ENCODE data around the gene NSMCE4A.

GRCh38 chr10:121952226-121952625 lies 22.8 kb downstream of the NSMCE4A start:
- TF ChIP-seq CTCF (IDR thresholded peaks at IDR 0.05 in 2 of 3, conservative IDR thresholded peaks at IDR 0.05 in 1 of 3; ENCODE audit: insufficient read depth in 2 of 3, low read depth in 1 of 3, low read length in 3 of 3): no peak
- TF ChIP-seq BHLHE40 (IDR thresholded peaks at IDR 0.05; ENCODE audit: low read length): no peak
- no peak for TF ChIP-seq ZNF263 (CRISPR knock-in tag; IDR thresholded peaks at IDR 0.05; ENCODE audit: borderline replicate concordance)
- TF ChIP-seq ZNF668 (CRISPR knock-in tag; IDR thresholded peaks at IDR 0.05): no peak
- no peak for TF ChIP-seq ZNF12 (CRISPR knock-in tag; IDR thresholded peaks at IDR 0.05)
- no peak for TF ChIP-seq EP300 (IDR thresholded peaks at IDR 0.05; ENCODE audit: low read length)
- TF ChIP-seq TCF3 (CRISPR knock-in tag; IDR thresholded peaks at IDR 0.05): no peak
- TF ChIP-seq ZNF766 (CRISPR knock-in tag; conservative IDR thresholded peaks at IDR 0.05): no peak
- no peak for TF ChIP-seq ZBTB1 (CRISPR knock-in tag; IDR thresholded peaks at IDR 0.05; ENCODE audit: borderline replicate concordance, low read depth)
- TF ChIP-seq ERF (CRISPR knock-in tag; IDR thresholded peaks at IDR 0.05): no peak
- TF ChIP-seq ZFP1 (CRISPR knock-in tag; IDR thresholded peaks at IDR 0.05): no peak

Data from K562 (cell line).